GM12875 (cell line): Measurements from ENCODE around the gene CNPY4.

Experiments used
- H3K4me3 ChIP-seq: one replicate; pipeline ENCODE4 v1.5.1; 2011; ENCODE audit warnings: low read depth, low read length, control low read depth
- CTCF ChIP-seq: IDR thresholded peaks from 2 replicates; pipeline ENCODE4 v1.5.1; 2011; ENCODE audit warnings: low read depth, mild to moderate bottlenecking, control low read depth, inconsistent platforms, low read length, moderate library complexity, borderline replicate concordance; ENCODE audit not compliant: insufficient read depth

The CNPY4 gene

GRCh38 chr7:100120733-100121036 is 1.3 kb downstream of the CNPY4 start:
- TF ChIP-seq CTCF: no peak
- no peak overlapping the region for H3K4me3 ChIP-seq

GRCh38 chr7:100122067-100122466 is 2.6 kb downstream of the CNPY4 start:
- no peak for TF ChIP-seq CTCF

GRCh38 chr7:100122568-100122967 is 3.1 kb downstream of the CNPY4 start:
- TF ChIP-seq CTCF: no peak

More at GRCh38 chr7:100122067-100122466, 2.6 kb downstream of the CNPY4 start:
- no peak overlapping the region for H3K4me3 ChIP-seq

GRCh38 chr7:100124301-100125230 is 5.1 kb downstream of the CNPY4 start:
- no peak for TF ChIP-seq CTCF
- H3K4me3 ChIP-seq: no peak overlapping the region

More at GRCh38 chr7:100122568-100122967, 3.1 kb downstream of the CNPY4 start:
- no peak overlapping the region for H3K4me3 ChIP-seq

GRCh38 chr7:100126239-100126930 is 7.0 kb downstream of the CNPY4 start:
- peak overlapping the region; percentile 87 for H3K4me3 ChIP-seq
- TF ChIP-seq CTCF: no peak

- no peak for TF ChIP-seq CTCF
- peak within 1 kb of the TSS; percentile 87 for H3K4me3 ChIP-seq
These were observed 7.8 kb downstream of the CNPY4 start, which contains the start of gene MBLAC1 for GRCh38 chr7:100126931-100127865. Gene MBLAC1, plus strand, starts transcription at chr7:100126967. Its CDS starts 429 bp downstream, at chr7:100127396.
